Keratinocyte (primary cell): ENCODE results near the gene SLC25A25.

ENCODE experiments used
- CTCF ChIP-seq, 3 experiments: IDR thresholded peaks in 1 of 3; conservative IDR thresholded peaks in 1 of 3; optimal IDR thresholded peaks in 1 of 3; 2 replicates in 2 of 3; 3 replicates in 1 of 3; pipeline versions ENCODE3 to v1.5.1; 2011; ENCODE audit warnings: low read length in 3 of 3, mild to moderate bottlenecking in 3 of 3, moderate library complexity in 2 of 3, control low read depth in 1 of 3, inconsistent platforms in 1 of 3; ENCODE audit not compliant: insufficient read depth in 2 of 3; ENCODE audit errors: extremely low read depth in 1 of 3
- EZH2 ChIP-seq: IDR thresholded peaks from one replicate; pipeline ENCODE4 v1.6.1; 2012; ENCODE audit warnings: inconsistent platforms, mild to moderate bottlenecking, low read length, moderate library complexity

GRCh38 chr9:128084746-128085145 lies 16.7 kb downstream of the SLC25A25 start:
- no peak for TF ChIP-seq CTCF (optimal IDR thresholded peaks at IDR 0.05 in 1 of 3, IDR thresholded peaks at IDR 0.05 in 1 of 3, conservative IDR thresholded peaks at IDR 0.05 in 1 of 3; ENCODE audit: extremely low read depth in 1 of 3, insufficient read depth in 2 of 3, low read length in 3 of 3)
- no peak for TF ChIP-seq EZH2
